HepG2 (cell line): ENCODE measurements around the gene TNP2. TPM values are rescaled to one million over a fixed set of nuclear protein-coding genes. Genes with fewer than 3 reads are reported as not detected.

ENCODE experiments used
- E2F5 ChIP-seq: sonication (generic); formaldehyde crosslinking; conservative IDR thresholded peaks from 2 replicates; pipeline ENCODE4 v1.4.0; 2020; ENCODE audit warnings: missing genetic modification reagents
- NFYC ChIP-seq: IDR thresholded peaks from 2 replicates; pipeline ENCODE4 v1.6.1; 2016; ENCODE audit warnings: missing genetic modification reagents, missing compliant biosample characterization
- SP2 ChIP-seq: sonication (generic); formaldehyde crosslinking; IDR thresholded peaks from 2 replicates; pipeline ENCODE4 v1.5.1; 2020; ENCODE audit warnings: mild to moderate bottlenecking, missing genetic modification reagents
- TBL1XR1 ChIP-seq: fragments of 150-350 bp; IDR thresholded peaks from 2 replicates; pipeline ENCODE4 v1.6.1; 2014; ENCODE audit warnings: borderline replicate concordance, low read length; ENCODE audit not compliant: partially characterized antibody
- ZHX1 ChIP-seq: sonication (generic); formaldehyde crosslinking; IDR thresholded peaks from 2 replicates; pipeline ENCODE4 v1.8.1; 2022; ENCODE audit warnings: low read depth, mild to moderate bottlenecking, missing genetic modification reagents
- ZNF678 ChIP-seq: sonication (generic); formaldehyde crosslinking; IDR thresholded peaks from 2 replicates; pipeline ENCODE4 v1.4.0; 2020; ENCODE audit warnings: mild to moderate bottlenecking, missing genetic modification reagents
- ZNF747 ChIP-seq: sonication (generic); formaldehyde crosslinking; IDR thresholded peaks from 2 replicates; pipeline ENCODE4 v1.8.1; 2023; ENCODE audit warnings: missing genetic modification reagents, mild to moderate bottlenecking, borderline replicate concordance
- polyA plus RNA-seq, 8 experiments: library from polyadenylated mRNA; depleted of rRNA in 3 of 8; stranded (reverse) in 7 of 8; unstranded in 1 of 8; fragments of >200 nt; fragmentation: Illumina TruSeq in 4 of 8; extraction: Trizol in 4 of 8; gene quantifications; 2 replicates each; pipeline versions ENCODE4 v1.2.1 to v1.2.3, GENCODE V29; 2011 to 2016; ENCODE audit warnings: low read depth in 4 of 8, missing spikeins in 1 of 8, mixed read lengths in 1 of 8; ENCODE audit not compliant: insufficient read depth in 1 of 8
- total RNA-seq, 5 experiments: library from RNA; depleted of rRNA; stranded (reverse); fragments of >200 nt; fragmentation: Illumina TruSeq; extraction: Trizol; gene quantifications; 2 replicates each; pipeline ENCODE4 v1.2.3, GENCODE V29; 2016; ENCODE audit warnings: low read depth in 1 of 5
- TF ChIP-seq, protein P1 (sequence below): sonication (generic); formaldehyde crosslinking; IDR thresholded peaks from 2 replicates; pipeline ENCODE4 v1.4.0; 2020; ENCODE audit warnings: missing genetic modification reagents, low read depth, mild to moderate bottlenecking, borderline replicate concordance
- TF ChIP-seq, protein P2 (sequence below), 2 experiments: sonication (generic) in 1 of 2; formaldehyde crosslinking in 1 of 2; IDR thresholded peaks; 2 replicates each; pipeline versions ENCODE4 v1.5.1 to v1.6.1; 2011 to 2020; ENCODE audit warnings: borderline replicate concordance in 1 of 2, low read depth in 1 of 2, low read length in 1 of 2, mild to moderate bottlenecking in 1 of 2, missing genetic modification reagents in 1 of 2, moderate library complexity in 1 of 2
- TF ChIP-seq, protein P3 (sequence below), 2 experiments: sonication (generic) in 1 of 2; formaldehyde crosslinking in 1 of 2; IDR thresholded peaks; 2 replicates each; pipeline versions ENCODE4 v1.6.1 to v1.9.0; 2014 to 2022; ENCODE audit warnings: antibody characterized with exemption in 1 of 2, borderline replicate concordance in 1 of 2, inconsistent platforms in 1 of 2, low read depth in 1 of 2, missing genetic modification reagents in 1 of 2

TNP2 gene
- total and polyA plus RNA-seq, 2 of the 13 experiments (the other 11 are each of a cell fraction or from before 2014, with no cell fraction given), result not detected

DNA sequence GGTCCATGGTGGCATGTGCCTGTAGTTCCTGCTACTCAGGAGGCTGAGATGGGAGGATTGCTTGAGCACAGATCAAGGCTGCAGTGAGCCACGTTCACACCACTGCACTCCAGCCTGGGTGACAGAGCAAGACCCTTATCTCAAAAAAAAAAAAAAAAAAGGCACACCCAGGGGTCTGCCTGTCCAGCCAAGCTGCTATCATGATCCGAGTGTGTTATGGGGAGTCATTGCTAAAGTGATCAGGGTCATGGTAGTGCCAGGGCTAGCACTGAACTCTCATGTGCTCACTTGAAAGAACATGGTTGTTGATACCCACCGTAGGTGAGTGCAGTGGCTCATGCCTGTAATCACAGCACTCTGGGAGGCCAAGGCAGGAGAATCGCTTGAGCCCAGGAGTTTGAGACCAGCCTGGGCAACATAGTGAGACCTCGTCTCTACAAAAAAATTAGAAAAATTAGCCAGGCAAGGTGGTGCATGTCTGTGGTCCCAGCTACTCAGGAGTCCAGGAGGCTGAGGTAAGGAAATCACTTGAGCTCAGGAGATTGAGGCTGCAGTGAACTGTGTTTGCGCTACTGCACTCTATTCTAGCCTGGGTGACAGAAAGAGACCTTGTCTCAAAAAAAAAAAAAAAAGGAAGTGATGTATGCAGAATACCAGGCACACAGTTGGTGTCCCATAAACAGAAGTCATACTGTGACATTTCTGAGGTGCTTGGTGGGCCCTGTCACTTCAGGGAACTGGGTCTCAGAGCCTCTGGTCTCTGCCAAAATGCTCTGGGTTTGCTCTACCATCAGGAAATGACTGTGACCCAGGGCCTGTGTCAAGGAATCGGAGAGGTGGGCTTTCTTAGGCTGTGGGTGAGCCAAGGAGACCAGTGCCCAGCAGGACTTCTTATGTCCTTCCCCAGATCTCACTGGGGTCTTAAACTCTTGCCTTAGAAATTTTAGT is 9.8 kb upstream of the TNP2 start (continued):
- TF ChIP-seq ZHX1 (CRISPR knock-in tag) (no peak; the same call in 1 of the 2 replicates), SP2 (CRISPR knock-in tag) (0 out of 2 replicates have a peak, but pooled peaks have one; percentile 13), ZNF678 (CRISPR knock-in tag) (no peak), TBL1XR1 (no peak), NFYC (CRISPR knock-in tag) (peak; percentile 25; the same call in 1 of the 2 replicates), ZNF747 (CRISPR knock-in tag) (no peak; the same call in 1 of the 2 replicates), E2F5 (CRISPR knock-in tag) (no peak)
- TF ChIP-seq, protein P1, sequence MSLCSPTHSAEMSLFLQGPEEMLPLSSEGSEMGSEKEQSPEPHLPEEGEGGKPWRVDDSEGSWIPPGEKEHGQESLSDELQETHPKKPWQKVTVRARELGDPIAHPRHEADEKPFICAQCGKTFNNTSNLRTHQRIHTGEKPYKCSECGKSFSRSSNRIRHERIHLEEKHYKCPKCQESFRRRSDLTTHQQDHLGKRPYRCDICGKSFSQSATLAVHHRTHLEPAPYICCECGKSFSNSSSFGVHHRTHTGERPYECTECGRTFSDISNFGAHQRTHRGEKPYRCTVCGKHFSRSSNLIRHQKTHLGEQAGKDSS (CRISPR knock-in tag), result 0 out of 2 replicates have a peak, but pooled peaks have one; percentile 32
- TF ChIP-seq, protein P2, sequence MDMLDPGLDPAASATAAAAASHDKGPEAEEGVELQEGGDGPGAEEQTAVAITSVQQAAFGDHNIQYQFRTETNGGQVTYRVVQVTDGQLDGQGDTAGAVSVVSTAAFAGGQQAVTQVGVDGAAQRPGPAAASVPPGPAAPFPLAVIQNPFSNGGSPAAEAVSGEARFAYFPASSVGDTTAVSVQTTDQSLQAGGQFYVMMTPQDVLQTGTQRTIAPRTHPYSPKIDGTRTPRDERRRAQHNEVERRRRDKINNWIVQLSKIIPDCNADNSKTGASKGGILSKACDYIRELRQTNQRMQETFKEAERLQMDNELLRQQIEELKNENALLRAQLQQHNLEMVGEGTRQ (IDR thresholded peaks at IDR 0.05; ENCODE audit: low read depth, low read length), result no peak
- TF ChIP-seq, protein P2 (CRISPR knock-in tag; IDR thresholded peaks at IDR 0.05; ENCODE audit: borderline replicate concordance), result no peak
- TF ChIP-seq, protein P3, sequence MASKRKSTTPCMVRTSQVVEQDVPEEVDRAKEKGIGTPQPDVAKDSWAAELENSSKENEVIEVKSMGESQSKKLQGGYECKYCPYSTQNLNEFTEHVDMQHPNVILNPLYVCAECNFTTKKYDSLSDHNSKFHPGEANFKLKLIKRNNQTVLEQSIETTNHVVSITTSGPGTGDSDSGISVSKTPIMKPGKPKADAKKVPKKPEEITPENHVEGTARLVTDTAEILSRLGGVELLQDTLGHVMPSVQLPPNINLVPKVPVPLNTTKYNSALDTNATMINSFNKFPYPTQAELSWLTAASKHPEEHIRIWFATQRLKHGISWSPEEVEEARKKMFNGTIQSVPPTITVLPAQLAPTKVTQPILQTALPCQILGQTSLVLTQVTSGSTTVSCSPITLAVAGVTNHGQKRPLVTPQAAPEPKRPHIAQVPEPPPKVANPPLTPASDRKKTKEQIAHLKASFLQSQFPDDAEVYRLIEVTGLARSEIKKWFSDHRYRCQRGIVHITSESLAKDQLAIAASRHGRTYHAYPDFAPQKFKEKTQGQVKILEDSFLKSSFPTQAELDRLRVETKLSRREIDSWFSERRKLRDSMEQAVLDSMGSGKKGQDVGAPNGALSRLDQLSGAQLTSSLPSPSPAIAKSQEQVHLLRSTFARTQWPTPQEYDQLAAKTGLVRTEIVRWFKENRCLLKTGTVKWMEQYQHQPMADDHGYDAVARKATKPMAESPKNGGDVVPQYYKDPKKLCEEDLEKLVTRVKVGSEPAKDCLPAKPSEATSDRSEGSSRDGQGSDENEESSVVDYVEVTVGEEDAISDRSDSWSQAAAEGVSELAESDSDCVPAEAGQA (IDR thresholded peaks at IDR 0.05; ENCODE audit: low read depth), result 0 out of 2 replicates have a peak, but pooled peaks have one; percentile 34
- TF ChIP-seq, protein P3 (CRISPR knock-in tag; IDR thresholded peaks at IDR 0.05; ENCODE audit: borderline replicate concordance), result no peak
